PFSK-1 (cell line): Measurements from ENCODE around the gene ANKRD12.

Experiments used
- POLR2AphosphoS5 ChIP-seq: IDR thresholded peaks from 2 replicates; pipeline ENCODE4 v1.6.1; 2012; ENCODE audit warnings: low read depth, mild to moderate bottlenecking, control low read depth, low read length, moderate library complexity
- REST ChIP-seq, 2 experiments: IDR thresholded peaks; 2 replicates each; pipeline versions ENCODE4 v1.6.1 to v1.8.0; 2011 to 2012; ENCODE audit warnings: low read depth in 2 of 2, low read length in 2 of 2, control low read depth in 1 of 2, inconsistent platforms in 1 of 2, mild to moderate bottlenecking in 1 of 2, moderate library complexity in 1 of 2; ENCODE audit not compliant: insufficient read depth in 1 of 2
- SIN3A ChIP-seq: IDR thresholded peaks from 2 replicates; pipeline ENCODE4 v1.6.1; 2012; ENCODE audit warnings: mild to moderate bottlenecking, low read length, moderate library complexity, borderline replicate concordance; ENCODE audit not compliant: insufficient read depth
- TAF1 ChIP-seq: IDR thresholded peaks from 2 replicates; pipeline ENCODE4 v1.6.1; 2012; ENCODE audit warnings: low read length, control low read depth, borderline replicate concordance; ENCODE audit not compliant: insufficient read depth

- TF ChIP-seq TAF1 (no peak), SIN3A (no peak), REST (IDR thresholded peaks at IDR 0.05; ENCODE audit: insufficient read depth in 1 of 2, low read depth in 2 of 2, low read length in 2 of 2) (no peak), POLR2AphosphoS5 (no peak)
Observed at GRCh38 chr18:9204659-9205058, 68.1 kb downstream of the ANKRD12 start.
